ENCODE data around the gene PUS7.
"Not testable (repeated sequence)": the region's sequence is repeated elsewhere in the genome, so short reads cannot be mapped to it uniquely, and the experiment has no call there.

The PUS7 gene

DNA sequence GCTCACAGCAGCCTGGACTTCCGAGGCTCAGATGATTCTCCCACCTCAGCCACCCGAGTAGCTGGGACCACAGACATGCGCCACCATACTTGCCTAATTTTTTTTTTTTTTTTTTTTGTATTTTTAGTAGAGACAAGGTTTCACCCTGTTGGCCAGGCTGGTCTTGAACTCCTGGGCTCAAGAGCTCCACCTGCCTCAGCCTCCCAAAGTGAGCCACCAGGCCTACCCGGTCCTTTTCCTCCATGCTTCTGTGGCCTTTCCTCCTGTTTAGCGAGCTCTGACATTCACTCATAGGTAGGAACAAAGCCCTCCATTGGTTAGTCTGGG is 83.3 kb downstream of the PUS7 start:
- DNase-seq (ENCODE audit: insufficient read length) = no peak
- TF ChIP-seq POLR2A (IDR thresholded peaks at IDR 0.05; ENCODE audit: low read depth, low read length) = no peak
- no peak for TF ChIP-seq TAF1 (IDR thresholded peaks at IDR 0.05; ENCODE audit: borderline replicate concordance, low read depth, low read length)
- no peak for TF ChIP-seq POLR2AphosphoS5 (IDR thresholded peaks at IDR 0.05; ENCODE audit: low read depth, low read length)
- no peak for FAIRE-seq

GRCh38 chr7:105438254-105438653 is 83.8 kb downstream of the PUS7 start:
- no peak for FAIRE-seq
- TF ChIP-seq TAF1 (IDR thresholded peaks at IDR 0.05; ENCODE audit: borderline replicate concordance, low read depth, low read length) = no peak
- no peak for DNase-seq (ENCODE audit: insufficient read length)

DNA sequence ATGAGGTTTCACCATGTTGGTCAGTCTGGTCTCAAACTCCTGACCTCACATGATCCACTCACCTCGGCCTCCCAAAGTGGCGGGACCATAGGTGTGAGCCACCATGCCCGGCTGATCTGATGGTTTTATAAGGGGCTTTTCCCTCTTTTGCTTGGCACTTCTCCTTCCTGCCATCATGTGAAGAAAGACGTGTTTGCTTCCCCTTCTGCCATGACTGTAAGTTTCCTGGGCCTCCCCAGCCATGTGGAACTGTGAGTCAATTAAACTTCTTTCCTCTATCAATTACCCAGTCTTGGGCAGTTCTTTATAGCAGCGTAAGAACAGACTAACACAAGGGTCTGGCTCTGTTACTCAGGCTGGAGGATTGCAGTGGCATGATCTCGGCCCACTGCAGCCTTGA is 84.7 kb downstream of the PUS7 start:
- DNase-seq (ENCODE audit: insufficient read length); FAIRE-seq: not testable (repeated sequence)

- TF ChIP-seq TAF1 (IDR thresholded peaks at IDR 0.05; ENCODE audit: borderline replicate concordance, low read depth, low read length) = no peak
- FAIRE-seq = no peak
- no peak for DNase-seq (ENCODE audit: insufficient read length)
These were observed 92.1 kb downstream of the PUS7 start for GRCh38 chr7:105429746-105430612.

DNA sequence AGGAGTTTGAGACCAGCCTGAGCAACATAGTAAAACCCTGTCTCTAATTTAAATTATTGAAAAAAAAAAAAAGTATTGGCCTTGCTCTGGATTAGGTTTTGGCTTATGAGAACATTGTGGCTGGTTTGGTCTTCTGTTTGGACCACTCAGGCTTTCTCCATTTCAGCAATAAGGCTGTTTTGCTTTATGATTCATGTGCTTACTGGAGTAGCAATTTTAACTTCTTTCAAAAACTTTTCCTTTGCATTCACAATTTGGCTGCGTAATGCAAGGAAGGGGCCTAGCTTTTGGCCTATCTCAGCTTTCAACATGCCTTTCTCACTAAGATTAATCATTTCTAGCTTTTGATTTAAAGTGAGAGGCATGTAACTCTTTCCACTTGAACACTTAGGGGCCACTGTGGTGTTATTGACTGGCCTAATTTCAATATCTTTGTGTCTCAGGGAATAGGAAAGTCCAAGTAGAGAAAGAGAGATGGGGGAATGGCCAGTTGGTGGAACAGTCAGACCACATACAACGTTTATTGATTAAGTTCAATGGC is 95.4 kb downstream of the PUS7 start:
- TF ChIP-seq POLR2AphosphoS5 (IDR thresholded peaks at IDR 0.05; ENCODE audit: low read depth, low read length) (no peak), POLR2A (IDR thresholded peaks at IDR 0.05; ENCODE audit: low read depth, low read length) (no peak), TAF1 (IDR thresholded peaks at IDR 0.05; ENCODE audit: borderline replicate concordance, low read depth, low read length) (no peak)
- DNase-seq (ENCODE audit: insufficient read length) = no peak
- FAIRE-seq = no peak

GRCh38 chr7:105423987-105424386 is 98.1 kb downstream of the PUS7 start:
- no peak for FAIRE-seq
- no peak for TF ChIP-seq POLR2A (IDR thresholded peaks at IDR 0.05; ENCODE audit: low read depth, low read length)
- no peak for TF ChIP-seq POLR2AphosphoS5 (IDR thresholded peaks at IDR 0.05; ENCODE audit: low read depth, low read length)
- TF ChIP-seq TAF1 (IDR thresholded peaks at IDR 0.05; ENCODE audit: borderline replicate concordance, low read depth, low read length) = no peak
- no peak for DNase-seq (ENCODE audit: insufficient read length)

- DNase-seq (ENCODE audit: insufficient read length) (no peak), FAIRE-seq (no peak)
- TF ChIP-seq POLR2AphosphoS5 (IDR thresholded peaks at IDR 0.05; ENCODE audit: low read depth, low read length) = no peak
- TF ChIP-seq TAF1 (IDR thresholded peaks at IDR 0.05; ENCODE audit: borderline replicate concordance, low read depth, low read length) = no peak
These were observed 108.1 kb downstream of the PUS7 start for GRCh38 chr7:105413887-105414437.

GRCh38 chr7:105410774-105411173 is 111.3 kb downstream of the PUS7 start:
- not testable (repeated sequence) for DNase-seq (ENCODE audit: insufficient read length); FAIRE-seq

GRCh38 chr7:105409775-105410174 is 112.3 kb downstream of the PUS7 start:
- not testable (repeated sequence) for DNase-seq (ENCODE audit: insufficient read length); FAIRE-seq

GRCh38 chr7:105408791-105409410 is 113.2 kb downstream of the PUS7 start:
- FAIRE-seq (no peak), DNase-seq (ENCODE audit: insufficient read length) (no peak)
- TF ChIP-seq TAF1 (IDR thresholded peaks at IDR 0.05; ENCODE audit: borderline replicate concordance, low read depth, low read length) (no peak), POLR2A (IDR thresholded peaks at IDR 0.05; ENCODE audit: low read depth, low read length) (no peak)

All from GM12892 (cell line).